GM12864 (cell line): ENCODE results near the gene COX7B2.

Source experiments
- DNase-seq: peaks from one replicate; pipeline ENCODE4 v3.0.0-alpha.2; 2011; ENCODE audit warnings: low read depth
- H3K4me3 ChIP-seq: 2 replicates; pipeline ENCODE4 v1.5.1; 2011; ENCODE audit warnings: mild to moderate bottlenecking, low read depth, low read length, control low read depth
- CTCF ChIP-seq: IDR thresholded peaks from 2 replicates; pipeline ENCODE4 v1.5.1; 2011; ENCODE audit warnings: low read depth, mild to moderate bottlenecking, moderate library complexity, low read length, control low read depth, inconsistent platforms; ENCODE audit errors: missing control alignments

Gene COX7B2

GRCh38 chr4:46900082-46900481 is 9.0 kb downstream of the COX7B2 start:
- DNase-seq: no peak
- no peak for TF ChIP-seq CTCF
- H3K4me3 ChIP-seq: no peak overlapping the region

GRCh38 chr4:46894826-46895225 is 14.2 kb downstream of the COX7B2 start:
- DNase-seq: no peak
- H3K4me3 ChIP-seq: no peak overlapping the region
- no peak for TF ChIP-seq CTCF

GRCh38 chr4:46890056-46890455 is 19.0 kb downstream of the COX7B2 start:
- TF ChIP-seq CTCF: no peak
- no peak overlapping the region for H3K4me3 ChIP-seq
- no peak for DNase-seq

GRCh38 chr4:46889410-46889809 is 19.6 kb downstream of the COX7B2 start:
- DNase-seq: no peak
- TF ChIP-seq CTCF: no peak
- H3K4me3 ChIP-seq: no peak overlapping the region

GRCh38 chr4:46886711-46887110 is 22.3 kb downstream of the COX7B2 start:
- no peak overlapping the region for H3K4me3 ChIP-seq
- DNase-seq: no peak
- no peak for TF ChIP-seq CTCF

- no peak for DNase-seq
- H3K4me3 ChIP-seq: no peak overlapping the region
- no peak for TF ChIP-seq CTCF
Measured at GRCh38 chr4:46878641-46879040, 30.4 kb downstream of the COX7B2 start.

- TF ChIP-seq CTCF: no peak
- H3K4me3 ChIP-seq: no peak overlapping the region
- no peak for DNase-seq
Measured at GRCh38 chr4:46874811-46875210, 34.2 kb downstream of the COX7B2 start.
